Lung (tissue), 13 donors: ENCODE results near the gene SPAG4. TPM values are rescaled to one million over a fixed set of nuclear protein-coding genes. Genes with fewer than 3 reads are reported as not detected.

Source experiments
- ATAC-seq: fragments of 200-7000 bp; cut with Tn5 transposase; one replicate; pipeline ENCODE4 v1.9.1; 2020; ENCODE audit warnings: moderate number of reproducible peaks; ENCODE audit not compliant: insufficient read depth, low FRiP score
- DNase-seq, 3 donors: peaks; one replicate each; pipeline ENCODE4 v3.0.0-alpha.2; 2013 to 2017
- H3K27ac ChIP-seq, 2 donors: one replicate each; pipeline ENCODE4 v1.5.1; 2013; ENCODE audit warnings: mild to moderate bottlenecking in 2 of 2, moderate library complexity in 2 of 2, control low read depth in 1 of 2, inconsistent platforms in 1 of 2, low read depth in 1 of 2, low read length in 1 of 2
- H3K27me3 ChIP-seq, 3 donors: one replicate each; pipeline ENCODE4 v1.5.1; 2013; ENCODE audit warnings: low read length in 2 of 3; ENCODE audit not compliant: control insufficient read depth in 3 of 3, insufficient read depth in 3 of 3
- H3K36me3 ChIP-seq, 4 donors: one replicate each; pipeline ENCODE4 v1.5.1; 2013; ENCODE audit warnings: low read length in 4 of 4, mild to moderate bottlenecking in 1 of 4, moderate library complexity in 1 of 4; ENCODE audit not compliant: control insufficient read depth in 4 of 4, insufficient read depth in 4 of 4
- H3K4me1 ChIP-seq, 5 donors: one replicate each; pipeline ENCODE4 v1.5.1; 2013; ENCODE audit warnings: low read length in 5 of 5, mild to moderate bottlenecking in 2 of 5, moderate library complexity in 1 of 5; ENCODE audit not compliant: control insufficient read depth in 5 of 5, insufficient read depth in 5 of 5
- H3K4me3 ChIP-seq: one replicate; pipeline ENCODE4 v1.5.1; 2013; ENCODE audit warnings: mild to moderate bottlenecking, control low read depth, moderate library complexity
- H3K9ac ChIP-seq, 2 donors: one replicate each; pipeline ENCODE4 v1.5.1; 2013; ENCODE audit warnings: low read length in 2 of 2, control low read depth in 1 of 2; ENCODE audit not compliant: insufficient read depth in 1 of 2
- H3K9me3 ChIP-seq, 4 donors: one replicate each; pipeline ENCODE4 v1.5.1; 2013; ENCODE audit warnings: low read length in 3 of 4, mild to moderate bottlenecking in 1 of 4, moderate library complexity in 1 of 4; ENCODE audit not compliant: control insufficient read depth in 4 of 4, insufficient read depth in 3 of 4
- CTCF ChIP-seq: IDR thresholded peaks from 2 replicates; pipeline ENCODE4 v1.5.1; 2012; ENCODE audit warnings: mild to moderate bottlenecking; ENCODE audit errors: control extremely low read depth, extremely low read depth
- whole genome bisulfite sequencing, 2 donors: extraction: QIAGEN DNeasy Blood & Tissue Kit; methylation state at CpG; one replicate each; pipeline ENCODE4 v1.1.7; 2013; 5-methylcytosine and 5-hydroxymethylcytosine counted together
- polyA plus RNA-seq, 2 donors: library from polyadenylated mRNA; stranded (reverse); fragments of 200-250 nt; gene quantifications; one replicate each; pipeline ENCODE4 v1.2.1, GENCODE V29; 2013
- small RNA-seq: library from RNA; depleted of rRNA; stranded (forward); fragments of <200 nt; gene quantifications from one replicate; pipeline ENCODE3, GENCODE V24; 2014; ENCODE audit warnings: low replicate concordance
- total RNA-seq, 2 donors: library from RNA; depleted of rRNA in 1 of 2; stranded (reverse); fragments of >200 nt in 1 of 2; gene quantifications; one replicate each; pipeline ENCODE4 v1.2.1, GENCODE V29; 2014 to 2021
- donor health status: control.
- donor health status: control.
- donor health status: Bipolar disorder and iron deficiency.
- donor health status: healthy.
- donor health status: DM: yes; HTN: yes; CAD: no.

The SPAG4 gene
- total and polyA plus RNA-seq, 4 donors = 1.9 to 5.7 (median 3.7) TPM

DNA sequence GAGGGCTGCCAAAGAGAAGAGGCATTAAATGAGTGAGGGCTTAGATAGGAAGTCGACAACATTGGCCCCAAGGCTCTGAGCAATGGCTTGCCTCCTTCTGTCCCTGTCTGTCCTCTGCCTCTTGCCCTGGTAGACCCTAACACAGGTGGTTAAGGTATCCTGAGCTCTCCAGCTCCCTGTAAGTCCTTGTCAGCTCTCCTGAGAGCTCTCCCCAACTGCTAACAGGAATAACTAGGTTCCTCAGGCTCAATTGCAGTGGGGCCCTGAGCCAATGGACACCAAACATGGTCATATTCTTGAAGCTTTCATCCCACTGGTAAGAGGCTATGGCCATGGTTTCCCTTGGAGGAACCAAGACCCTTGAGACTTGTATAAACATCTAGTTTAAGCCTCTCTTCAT is 54.1 kb downstream of the SPAG4 start:
- no peak overlapping the region for H3K27ac ChIP-seq
- DNase-seq (no peak), ATAC-seq (no peak)
- no peaks in the 10 kb centered on the region for H3K27me3 ChIP-seq
- no peaks in the 10 kb centered on the region for H3K9me3 ChIP-seq
- no peak overlapping the region for H3K9ac ChIP-seq
- H3K4me1 ChIP-seq = no peaks in the 10 kb centered on the region
- no peak overlapping the region for H3K4me3 ChIP-seq
- TF ChIP-seq CTCF = no peak
- WGBS, 2 donors = 87 to 92% methylated on average over 1 of the region's 1 CpG
- H3K36me3 ChIP-seq = peaks cover 13 to 30% (median 25%) of the 10 kb centered on the region in 4 donors

Small RNAs within 50 kb of the gene (small RNA-seq; reads per million reads assigned to genes)
- not detected for gene RNU6-759P
- not detected for gene RPL37P1

Other genes with a start within 250 kb of the SPAG4 start
- 10 to 100 TPM; 39.8 to 46.8 TPM for gene UQCC1, start 203.9 kb upstream of the SPAG4 start, total RNA-seq
- 10 to 100 TPM; 20.8 to 26.3 TPM for gene UQCC1, start 203.9 kb upstream of the SPAG4 start, polyA plus RNA-seq
- gene GDF5, start 177.6 kb upstream of the SPAG4 start, total RNA-seq = 1 to 10 TPM in 1 of 2 donors, under 1 TPM in 1; 0.21 to 1.1 TPM
- gene GDF5, start 177.6 kb upstream of the SPAG4 start, polyA plus RNA-seq = 1 to 10 TPM in 1 of 2 donors, under 1 TPM in 1; 0.28 to 1.5 TPM
- 10 to 100 TPM; 27.0 to 34.5 TPM for gene CEP250, start 160.2 kb upstream of the SPAG4 start, total RNA-seq
- gene CEP250, start 160.2 kb upstream of the SPAG4 start, polyA plus RNA-seq = 10 to 100 TPM in 1 of 2 donors, 1 to 10 TPM in 1; 8.7 to 12.3 TPM
- not detected for gene C20orf173, start 86.2 kb upstream of the SPAG4 start, total RNA-seq
- gene C20orf173, start 86.2 kb upstream of the SPAG4 start, polyA plus RNA-seq = not detected
- 100 to 1,000 TPM; 216 to 241 TPM for gene ERGIC3, start 73.8 kb upstream of the SPAG4 start, total RNA-seq
- 100 to 1,000 TPM; 173 to 208 TPM for gene ERGIC3, start 73.8 kb upstream of the SPAG4 start, polyA plus RNA-seq
- 100 to 1,000 TPM in 1 of 2 donors, 10 to 100 TPM in 1; 91.9 to 180 TPM for gene CPNE1, start 49.1 kb downstream of the SPAG4 start, total RNA-seq
- 100 to 1,000 TPM; 119 to 161 TPM for gene CPNE1, start 49.1 kb downstream of the SPAG4 start, polyA plus RNA-seq
- 10 to 100 TPM; 59.2 to 75.0 TPM for gene RBM12, start 49.1 kb downstream of the SPAG4 start, total RNA-seq
- gene RBM12, start 49.1 kb downstream of the SPAG4 start, polyA plus RNA-seq = 10 to 100 TPM in 1 of 2 donors, 1 to 10 TPM in 1; 9.5 to 19.6 TPM
- 10 to 100 TPM; 24.1 to 33.9 TPM for gene NFS1, start 83.5 kb downstream of the SPAG4 start, total RNA-seq
- gene NFS1, start 83.5 kb downstream of the SPAG4 start, polyA plus RNA-seq = 10 to 100 TPM; 18.8 to 23.2 TPM
- 100 to 1,000 TPM in 1 of 2 donors, 10 to 100 TPM in 1; 98.6 to 176 TPM for gene ROMO1, start 83.6 kb downstream of the SPAG4 start, total RNA-seq
- gene ROMO1, start 83.6 kb downstream of the SPAG4 start, polyA plus RNA-seq = 100 to 1,000 TPM; 369 to 501 TPM
- gene RBM39, start 126.4 kb downstream of the SPAG4 start, total RNA-seq = 100 to 1,000 TPM; 230 to 689 TPM
- 100 to 1,000 TPM; 162 to 481 TPM for gene RBM39, start 126.4 kb downstream of the SPAG4 start, polyA plus RNA-seq
- gene PHF20, start 156.2 kb downstream of the SPAG4 start, total RNA-seq = 10 to 100 TPM; 46.5 to 51.5 TPM
- 10 to 100 TPM; 17.5 to 18.7 TPM for gene PHF20, start 156.2 kb downstream of the SPAG4 start, polyA plus RNA-seq